GM12878 (cell line): Measurements from ENCODE around the gene RHBDF2. TPM values are rescaled to one million over a fixed set of nuclear protein-coding genes. Genes with fewer than 3 reads are reported as not detected.
A peak's percentile ranks its signal among the peaks of the same experiment; 100 is the strongest.

ENCODE experiments used
- CBX3 ChIP-seq: fragments of 200-600 bp; sonication (generic); IDR thresholded peaks from 2 replicates; pipeline ENCODE4 v1.6.1; 2016; ENCODE audit warnings: low read depth, borderline replicate concordance
- CHD1 ChIP-seq: IDR thresholded peaks from 2 replicates; pipeline ENCODE4 v1.6.1; 2012; ENCODE audit warnings: low read depth, low read length, improper control_type of control experiment
- DPF2 ChIP-seq: fragments of 450-650 bp; IDR thresholded peaks from 2 replicates; pipeline ENCODE4 v1.6.1; 2017; ENCODE audit warnings: mild to moderate bottlenecking
- E4F1 ChIP-seq: fragments of 450-650 bp; IDR thresholded peaks from 2 replicates; pipeline ENCODE4 v1.6.1; 2018; ENCODE audit warnings: borderline replicate concordance, mild to moderate bottlenecking; ENCODE audit not compliant: partially characterized antibody
- FOXK2 ChIP-seq: fragments of 450-650 bp; IDR thresholded peaks from 2 replicates; pipeline ENCODE4 v1.6.1; 2017; ENCODE audit warnings: mild to moderate bottlenecking, moderate library complexity
- FOXM1 ChIP-seq: IDR thresholded peaks from 2 replicates; pipeline ENCODE4 v1.6.1; 2012; ENCODE audit warnings: low read depth, mild to moderate bottlenecking, inconsistent platforms, low read length, moderate library complexity
- GATAD2B ChIP-seq: fragments of 450-650 bp; conservative IDR thresholded peaks from 2 replicates; pipeline ENCODE4 v1.6.1; 2017; ENCODE audit warnings: low read depth, mild to moderate bottlenecking, moderate library complexity
- HDAC2 ChIP-seq: fragments of 200-600 bp; sonication (generic); IDR thresholded peaks from 2 replicates; pipeline ENCODE4 v1.6.1; 2017
- HDAC6 ChIP-seq: fragments of 200-600 bp; sonication (generic); IDR thresholded peaks from one replicate; pipeline ENCODE4 v1.8.0; 2017; ENCODE audit warnings: antibody characterized with exemption; ENCODE audit not compliant: unreplicated experiment
- IKZF1 ChIP-seq: fragments of 450-650 bp; conservative IDR thresholded peaks from 2 replicates; pipeline ENCODE4 v1.6.1; 2017; ENCODE audit warnings: antibody characterized with exemption, mild to moderate bottlenecking
- IRF5 ChIP-seq: fragments of 450-650 bp; IDR thresholded peaks from 2 replicates; pipeline ENCODE4 v1.6.1; 2017; ENCODE audit warnings: borderline replicate concordance
- JUND ChIP-seq: IDR thresholded peaks from 2 replicates; pipeline ENCODE4 v1.6.1; 2012; ENCODE audit warnings: low read depth, mild to moderate bottlenecking, low read length, improper control_type of control experiment, moderate library complexity
- MAX ChIP-seq: IDR thresholded peaks from 2 replicates; pipeline ENCODE4 v1.6.1; 2012; ENCODE audit warnings: low read depth, low read length, improper control_type of control experiment
- MXI1 ChIP-seq: fragments of 150-350 bp; IDR thresholded peaks from 2 replicates; pipeline ENCODE4 v1.6.1; 2011; ENCODE audit warnings: low read depth, mild to moderate bottlenecking, inconsistent platforms, low read length, improper control_type of control experiment
- NR2F1 ChIP-seq: fragments of 450-650 bp; conservative IDR thresholded peaks from 2 replicates; pipeline ENCODE4 v1.6.1; 2017; ENCODE audit warnings: mild to moderate bottlenecking
- RB1 ChIP-seq: fragments of 450-650 bp; formaldehyde crosslinking; IDR thresholded peaks from 2 replicates; pipeline ENCODE4 v1.6.1; 2017; ENCODE audit warnings: mild to moderate bottlenecking, borderline replicate concordance
- SMARCA5 ChIP-seq: fragments of 450-650 bp; IDR thresholded peaks from 2 replicates; pipeline ENCODE4 v1.6.1; 2017; ENCODE audit warnings: mild to moderate bottlenecking
- STAT3 ChIP-seq: IDR thresholded peaks from 2 replicates; pipeline ENCODE4 v1.6.1; 2011; ENCODE audit warnings: low read depth, low read length, improper control_type of control experiment
- SUPT20H ChIP-seq: IDR thresholded peaks from 2 replicates; pipeline ENCODE4 v1.6.1; 2011; ENCODE audit warnings: low read depth, mild to moderate bottlenecking, low read length, moderate library complexity, borderline replicate concordance; ENCODE audit not compliant: control insufficient read depth
- WRNIP1 ChIP-seq: IDR thresholded peaks from 2 replicates; pipeline ENCODE4 v1.6.1; 2011; ENCODE audit warnings: low read depth, low read length, improper control_type of control experiment, borderline replicate concordance
- YBX1 ChIP-seq: fragments of 450-650 bp; IDR thresholded peaks from 2 replicates; pipeline ENCODE4 v1.6.1; 2016; ENCODE audit warnings: antibody characterized with exemption
- YY1 ChIP-seq: IDR thresholded peaks from 2 replicates; pipeline ENCODE4 v1.6.1; 2011; ENCODE audit warnings: low read depth, mild to moderate bottlenecking, low read length
- ZBED1 ChIP-seq: IDR thresholded peaks from 2 replicates; pipeline ENCODE4 v1.6.1; 2016; ENCODE audit warnings: borderline replicate concordance
- ZBTB33 ChIP-seq: fragments of 450-650 bp; IDR thresholded peaks from 2 replicates; pipeline ENCODE4 v1.6.1; 2017; ENCODE audit warnings: mild to moderate bottlenecking
- ZNF207 ChIP-seq: fragments of 450-650 bp; IDR thresholded peaks from 2 replicates; pipeline ENCODE4 v1.6.1; 2014; ENCODE audit warnings: antibody characterized with exemption, mild to moderate bottlenecking, borderline replicate concordance
- ZNF24 ChIP-seq: fragments of 450-650 bp; IDR thresholded peaks from 2 replicates; pipeline ENCODE4 v1.6.1; 2017; ENCODE audit warnings: antibody characterized with exemption, mild to moderate bottlenecking
- ZNF274 ChIP-seq: IDR thresholded peaks from one replicate; pipeline ENCODE4 v1.8.0; 2011; ENCODE audit not compliant: insufficient read length, insufficient read depth
- polyA plus RNA-seq, 11 experiments: library from polyadenylated mRNA; depleted of rRNA in 4 of 11; unstranded in 6 of 11; stranded (reverse) in 5 of 11; fragments of >200 nt; fragmentation: Nextera tagmentation in 4 of 11; fragmentation: Illumina TruSeq in 1 of 11; extraction: Ambion mirVana in 4 of 11; extraction: Trizol in 1 of 11; gene quantifications; 1 replicate in 1 of 11; 2 replicates in 10 of 11; pipeline versions ENCODE4 v1.2.1 to v1.2.3, GENCODE V29; 2011 to 2016; ENCODE audit warnings: inconsistent platforms in 2 of 11, missing spikeins in 2 of 11, low read depth in 1 of 11
- total RNA-seq, 4 experiments: library from RNA; depleted of rRNA in 3 of 4; stranded (reverse); fragments of >200 nt in 3 of 4; fragmentation: Illumina TruSeq in 1 of 4; extraction: Trizol in 1 of 4; gene quantifications; 2 replicates each; pipeline versions ENCODE4 v1.2.1 to v1.2.3, GENCODE V29; 2013 to 2021

RHBDF2 gene
- total and polyA plus RNA-seq, 10 of the 15 experiments (the other 5 are each of a cell fraction or from before 2014, with no cell fraction given), result 0.97 to 43.0 (median 18.7) TPM

GRCh38 chr17:76515274-76515949, 14.2 kb upstream of the RHBDF2 start (continued):
- TF ChIP-seq YBX1 (no peak), CBX3 (no peak), FOXM1 (peak; percentile 66; the same call in 1 of the 2 replicates), ZNF24 (no peak), MXI1 (peak; percentile 54; the same call in 1 of the 2 replicates), IKZF1 (peak; percentile 88), SMARCA5 (0 out of 2 replicates have a peak, but pooled peaks have one; percentile 51), RB1 (no peak), WRNIP1 (0 out of 2 replicates have a peak, but pooled peaks have one; percentile 60), HDAC2 (no peak), IRF5 (no peak), MAX (peak; percentile 70), ZBED1 (no peak), ZBTB33 (no peak), ZNF207 (no peak), YY1 (0 out of 2 replicates have a peak, but pooled peaks have one; percentile 18), ZNF274 (no peak), E4F1 (no peak), JUND (no peak), NR2F1 (no peak; the same call in 1 of the 2 replicates), HDAC6 (no peak), STAT3 (0 out of 2 replicates have a peak, but pooled peaks have one; percentile 21), CHD1 (no peak), SUPT20H (no peak), DPF2 (peak; percentile 86), FOXK2 (no peak), GATAD2B (peak; percentile 90)
